Activated naive CD4-positive, alpha-beta T cell treated with anti-CD3 and anti-CD28 coated beads, Interleukin-2, amount 50 U/mL, for 72 hours (primary cell): ENCODE results near the gene TIMM23B. TPM values are rescaled to one million over a fixed set of nuclear protein-coding genes. Genes with fewer than 3 reads are reported as not detected.
"Not testable (repeated sequence)": the region's sequence is repeated elsewhere in the genome, so short reads cannot be mapped to it uniquely, and the experiment has no call there.

ENCODE experiments used
- ATAC-seq, 2 donors: fragments of 150-1000 bp; cut with Tn5 transposase; 2 replicates each; pipeline ENCODE4 v1.10.0; 2021; ENCODE audit warnings: mild to moderate bottlenecking in 2 of 2, moderate library complexity in 2 of 2
- DNase-seq, 2 donors: peaks; one replicate each; pipeline ENCODE4 v3.0.0; 2021 to 2022; ENCODE audit warnings: low spot score in 2 of 2
- H3K27ac Mint-ChIP-seq, 2 donors: one replicate each; pipeline ENCODE4 v1.8.0; 2022; ENCODE audit warnings: mild to moderate bottlenecking in 2 of 2, mixed read lengths in 2 of 2
- H3K36me3 Mint-ChIP-seq, 2 donors: one replicate each; pipeline ENCODE4 v1.8.0; 2022; ENCODE audit warnings: mixed read lengths in 2 of 2
- H3K9me3 Mint-ChIP-seq, 2 donors: one replicate each; pipeline ENCODE4 v1.8.0; 2022; ENCODE audit warnings: mixed read lengths in 2 of 2
- total RNA-seq, 2 donors: library from RNA; stranded (reverse); gene quantifications; one replicate each; pipeline ENCODE4 v1.2.3, GENCODE V29; 2022

The TIMM23B gene, protein sequence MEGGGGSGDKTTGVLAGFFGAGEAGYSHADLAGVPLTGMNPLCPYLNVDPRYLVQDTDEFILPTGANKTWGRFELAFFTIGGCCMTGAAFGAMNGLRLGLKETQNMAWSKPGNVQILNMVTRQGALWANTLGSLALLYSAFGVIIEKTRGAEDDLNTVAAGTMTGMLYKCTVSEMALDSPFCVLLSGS
- total RNA-seq, result 10 to 100 TPM; 18.9 to 23.3 TPM

- ATAC-seq (peak; percentile 90), DNase-seq (peak; percentile 77 to 84)
- H3K36me3 Mint-ChIP-seq, result peaks cover 0 to 18% of the 10 kb centered on the region in 2 donors
- H3K9me3 Mint-ChIP-seq, result not testable (repeated sequence)
- peak within 1 kb of the TSS; percentile 90 to 98 for H3K27ac Mint-ChIP-seq
Observed at GRCh38 chr10:49941447-49942338, at the start of gene TIMM23B, which contains the start of gene PARG. Gene TIMM23B, plus strand, starts transcription at chr10:49942053. Its CDS starts 142 bp downstream, at chr10:49942195. Gene PARG, minus strand, starts transcription at chr10:49942027. Its CDS starts 302 bp downstream, at chr10:49941725.

DNA sequence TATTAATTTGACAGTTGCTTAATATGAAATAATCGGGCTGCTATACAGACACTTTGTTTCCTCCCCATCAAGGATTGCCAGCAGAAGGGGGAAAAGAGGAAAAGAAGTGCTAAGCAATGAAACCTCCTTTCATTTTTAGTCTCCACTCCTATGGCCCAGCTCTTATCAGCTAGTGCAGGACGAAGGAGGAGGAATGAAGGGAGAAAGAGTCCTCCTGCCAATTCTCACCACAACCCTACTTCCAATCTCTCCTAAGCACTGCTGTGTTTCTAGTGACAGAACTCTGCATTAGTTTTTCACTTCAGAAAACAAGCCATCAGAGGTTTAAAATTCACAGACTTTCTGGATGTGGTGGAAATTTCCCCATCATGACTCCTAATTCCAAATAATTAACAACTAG lies 41.9 kb upstream of the TIMM23B start:
- H3K9me3 Mint-ChIP-seq, DNase-seq, ATAC-seq, H3K27ac Mint-ChIP-seq: not testable (repeated sequence)
- H3K36me3 Mint-ChIP-seq, result peaks cover 17% of the 10 kb centered on the region in 2 donors

- peaks cover 17% of the 10 kb centered on the region in 2 donors for H3K36me3 Mint-ChIP-seq
- not testable (repeated sequence) for DNase-seq, ATAC-seq, H3K9me3 Mint-ChIP-seq, H3K27ac Mint-ChIP-seq
Observed at GRCh38 chr10:49900406-49900805, 41.4 kb upstream of the TIMM23B start.

GRCh38 chr10:49903829-49904228 lies 38.0 kb upstream of the TIMM23B start:
- DNase-seq, H3K9me3 Mint-ChIP-seq, H3K27ac Mint-ChIP-seq, ATAC-seq: not testable (repeated sequence)
- peaks cover 7 to 11% of the 10 kb centered on the region in 2 donors for H3K36me3 Mint-ChIP-seq

DNA sequence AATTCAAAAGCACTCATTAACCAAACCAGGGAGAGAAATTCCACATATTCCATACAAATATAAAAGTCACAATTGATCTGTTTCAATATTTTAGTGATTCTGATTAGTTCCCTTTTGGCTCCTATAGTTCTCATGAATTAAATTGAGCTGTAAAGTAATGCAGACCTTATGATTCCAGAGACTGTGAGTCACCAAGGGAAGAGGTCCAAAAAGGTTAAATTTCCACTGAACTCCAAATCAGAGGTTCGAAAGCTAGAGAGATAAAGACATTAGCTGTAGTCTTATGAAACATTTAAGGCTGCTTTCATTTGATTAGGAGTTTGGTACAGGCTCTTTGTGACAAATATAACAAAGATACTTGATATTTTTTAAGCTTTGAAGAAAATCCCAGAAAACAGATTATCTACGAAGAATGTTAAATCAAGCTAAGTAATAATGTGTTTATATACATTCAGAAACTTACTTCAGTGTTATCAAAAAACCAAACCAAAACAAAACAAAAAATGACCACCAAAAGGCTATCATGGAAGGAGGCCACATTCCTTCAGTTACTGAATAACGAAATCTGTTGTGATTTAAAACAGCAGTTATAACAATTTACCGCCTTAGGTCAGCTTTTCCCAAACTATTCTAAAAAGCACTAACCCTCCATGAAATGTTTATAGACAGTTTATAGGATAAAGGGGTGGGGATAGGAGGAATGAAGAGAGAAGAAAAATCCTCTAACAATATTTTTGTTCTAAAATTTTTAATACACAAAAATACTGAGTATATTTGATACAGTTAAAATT lies 33.4 kb upstream of the TIMM23B start:
- not testable (repeated sequence) for ATAC-seq, DNase-seq, H3K36me3 Mint-ChIP-seq, H3K9me3 Mint-ChIP-seq, H3K27ac Mint-ChIP-seq

- not testable (repeated sequence) for DNase-seq, H3K36me3 Mint-ChIP-seq, H3K27ac Mint-ChIP-seq, ATAC-seq, H3K9me3 Mint-ChIP-seq
Observed at GRCh38 chr10:49910295-49910694, 31.6 kb upstream of the TIMM23B start.

DNA sequence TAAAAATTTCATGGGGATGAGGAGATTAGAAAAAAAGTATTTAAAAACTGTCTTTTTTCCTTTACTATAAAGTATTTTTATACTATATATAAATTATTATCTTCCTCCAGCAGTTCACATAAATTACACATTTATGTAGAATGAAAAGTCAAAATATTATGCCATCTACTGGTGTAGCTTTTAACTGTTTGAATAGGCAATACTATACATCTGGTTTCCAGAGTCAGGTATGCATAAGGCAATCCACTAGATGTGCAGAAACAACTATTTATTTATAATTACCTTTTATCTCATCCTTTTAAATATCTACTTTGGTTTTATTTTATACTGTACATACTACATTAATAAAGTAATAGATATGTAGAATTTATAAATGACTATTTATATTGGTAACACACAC lies 25.4 kb upstream of the TIMM23B start:
- not testable (repeated sequence) for DNase-seq, H3K27ac Mint-ChIP-seq, H3K9me3 Mint-ChIP-seq, H3K36me3 Mint-ChIP-seq, ATAC-seq

GRCh38 chr10:49917927-49918326 lies 23.9 kb upstream of the TIMM23B start:
- ATAC-seq, H3K27ac Mint-ChIP-seq, H3K9me3 Mint-ChIP-seq, DNase-seq, H3K36me3 Mint-ChIP-seq: not testable (repeated sequence)

DNA sequence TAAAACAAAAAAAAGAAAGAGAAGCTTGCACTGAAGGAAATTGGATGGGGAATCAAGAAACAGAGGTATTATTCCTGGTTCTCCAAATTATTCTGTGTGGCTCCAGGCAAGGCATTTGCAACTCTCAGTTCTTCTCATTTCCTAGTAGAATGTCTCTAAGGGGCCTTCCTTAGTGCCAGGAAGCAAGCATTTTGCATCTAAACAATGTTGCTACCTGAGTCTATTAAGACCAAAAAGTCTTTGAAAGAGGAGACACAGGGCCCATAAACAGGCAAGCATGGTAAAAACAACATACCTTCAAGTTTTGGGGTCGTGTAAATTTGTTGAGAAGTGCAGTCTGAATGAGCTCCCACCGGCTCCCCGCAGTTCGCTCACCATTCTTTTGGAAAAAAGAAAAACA lies 19.8 kb upstream of the TIMM23B start:
- not testable (repeated sequence) for H3K27ac Mint-ChIP-seq, ATAC-seq, DNase-seq, H3K36me3 Mint-ChIP-seq, H3K9me3 Mint-ChIP-seq

- not testable (repeated sequence) for ATAC-seq, H3K27ac Mint-ChIP-seq, H3K36me3 Mint-ChIP-seq, DNase-seq, H3K9me3 Mint-ChIP-seq
Observed at GRCh38 chr10:49923572-49923971, 18.3 kb upstream of the TIMM23B start.

DNA sequence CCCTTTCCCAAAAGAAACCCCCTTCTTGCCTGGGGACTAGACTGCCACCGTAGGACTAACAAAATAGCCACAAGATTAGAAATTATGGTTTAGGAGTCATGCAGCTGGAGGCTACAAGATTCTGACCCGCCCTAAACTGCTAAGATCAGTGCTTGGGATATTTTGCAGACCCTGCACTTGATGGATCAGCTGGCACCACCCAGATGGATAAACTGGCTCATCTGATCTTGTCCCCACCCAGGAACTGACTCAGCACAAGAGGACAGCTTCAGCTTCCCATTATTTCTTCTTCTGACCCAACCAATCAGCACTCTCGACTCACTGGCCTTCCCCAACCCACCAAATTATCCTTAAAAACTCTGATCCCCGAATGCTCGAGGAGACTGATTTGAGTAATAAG lies 10.6 kb upstream of the TIMM23B start:
- not testable (repeated sequence) for DNase-seq, H3K27ac Mint-ChIP-seq, H3K9me3 Mint-ChIP-seq, H3K36me3 Mint-ChIP-seq, ATAC-seq

DNA sequence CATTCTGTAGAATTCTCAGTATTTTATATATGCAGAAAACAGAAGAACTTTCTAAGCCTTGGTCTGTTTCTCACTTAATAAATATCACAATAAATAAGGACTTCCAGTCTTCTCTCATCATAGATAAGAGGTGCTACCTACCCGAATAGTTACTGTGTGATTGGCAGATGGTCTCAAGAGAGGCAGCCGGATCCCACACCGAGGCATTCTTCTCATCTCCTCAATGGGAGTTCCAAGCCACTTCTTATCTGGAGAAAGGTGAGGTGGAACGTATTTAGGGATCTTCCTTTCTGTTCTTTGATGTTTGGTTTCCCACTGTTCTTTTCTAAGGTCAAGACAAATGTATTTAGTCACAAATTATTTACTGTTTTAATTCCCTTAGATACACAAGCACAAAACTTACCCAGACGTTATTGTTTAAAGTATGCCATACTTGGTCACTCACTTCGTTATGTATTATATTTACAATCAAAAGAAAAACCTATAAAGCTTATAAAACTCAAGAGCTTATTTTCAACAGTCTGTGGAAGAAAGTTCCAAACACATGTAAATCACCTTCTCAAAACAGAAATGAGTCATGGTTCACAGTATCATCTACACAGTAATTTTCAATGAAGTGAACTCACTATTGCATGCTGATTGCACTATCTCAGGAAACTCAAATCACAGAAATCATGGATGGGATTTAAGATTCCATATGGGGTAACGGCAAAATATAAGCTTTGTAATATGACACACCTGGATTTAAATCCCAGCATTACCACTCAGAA lies 9.7 kb upstream of the TIMM23B start:
- not testable (repeated sequence) for H3K27ac Mint-ChIP-seq, DNase-seq, H3K9me3 Mint-ChIP-seq, H3K36me3 Mint-ChIP-seq
- peak in 1 of 2 donors; percentile 60 for ATAC-seq

GRCh38 chr10:49942339-49942705 lies 469 bp downstream of the TIMM23B start:
- ATAC-seq, result peak; percentile 21 to 37
- not testable (repeated sequence) for DNase-seq, H3K9me3 Mint-ChIP-seq
- Mint-ChIP-seq H3K27ac (peak overlapping the region; percentile 90 to 98), H3K36me3 (peaks cover 0 to 18% of the 10 kb centered on the region in 2 donors)

DNA sequence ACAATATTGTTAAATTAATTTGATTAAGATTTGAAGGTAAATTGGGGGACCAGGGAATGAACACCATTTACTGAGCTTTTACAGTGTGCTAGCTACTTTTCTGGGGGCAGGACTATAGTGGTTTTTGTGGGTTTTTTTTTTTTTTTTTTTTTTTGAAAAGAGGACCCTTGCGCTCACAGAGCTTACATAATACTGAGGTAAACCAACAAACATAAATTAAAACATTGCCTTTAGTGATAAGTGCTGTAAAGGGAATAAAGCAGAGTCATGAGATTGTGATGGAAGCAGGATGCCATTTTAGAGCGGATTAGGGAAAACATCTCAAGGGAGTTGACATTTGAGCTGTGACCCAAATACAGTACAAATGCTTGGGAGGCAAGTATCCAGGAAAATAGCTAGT lies 1.8 kb downstream of the TIMM23B start:
- Mint-ChIP-seq H3K27ac (peak overlapping the region in 1 of 2 donors; percentile 98), H3K36me3 (peaks cover 0 to 18% of the 10 kb centered on the region in 2 donors)
- DNase-seq, ATAC-seq, H3K9me3 Mint-ChIP-seq: not testable (repeated sequence)

- peak in 1 of 2 donors; percentile 62 for ATAC-seq
- not testable (repeated sequence) for H3K9me3 Mint-ChIP-seq, DNase-seq, H3K27ac Mint-ChIP-seq, H3K36me3 Mint-ChIP-seq
Observed at GRCh38 chr10:49948142-49948541, 6.3 kb downstream of the TIMM23B start.

DNA sequence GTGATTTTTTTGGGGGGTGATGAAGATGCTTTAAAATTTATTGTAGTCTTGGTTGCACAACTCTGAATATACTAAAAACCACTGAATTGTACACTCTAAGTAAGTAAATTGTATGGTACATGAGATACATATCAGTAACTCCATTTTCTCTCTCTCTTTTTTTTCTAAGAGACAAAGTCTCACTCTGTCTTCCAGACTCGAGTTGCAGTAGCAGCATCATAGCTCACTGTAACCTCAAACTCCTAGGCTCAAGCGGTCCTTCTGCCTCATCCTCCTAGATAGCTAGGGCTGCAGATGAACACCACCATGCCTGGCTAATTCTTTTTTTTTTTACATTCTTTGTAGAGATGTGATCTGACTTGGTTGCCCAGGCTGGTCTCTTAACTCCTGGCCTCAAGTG lies 6.9 kb downstream of the TIMM23B start:
- DNase-seq, H3K36me3 Mint-ChIP-seq, H3K27ac Mint-ChIP-seq, H3K9me3 Mint-ChIP-seq: not testable (repeated sequence)
- ATAC-seq, result peak in 1 of 2 donors; percentile 20
